Stimulated activated CD8-positive, alpha-beta memory T cell treated with anti-CD3 and anti-CD28 coated beads, Interleukin-7, amount 100 ng/mL, for 48 hours (primary cell): ENCODE results near the gene MAZ.
"Not testable (repeated sequence)": the region's sequence is repeated elsewhere in the genome, so short reads cannot be mapped to it uniquely, and the experiment has no call there.

Experiments used
- DNase-seq, 2 donors: peaks; one replicate each; pipeline ENCODE4 v3.0.0-alpha.2; 2020; ENCODE audit warnings: low read depth in 1 of 2; ENCODE audit errors: extremely low read depth in 1 of 2

Gene MAZ

DNA sequence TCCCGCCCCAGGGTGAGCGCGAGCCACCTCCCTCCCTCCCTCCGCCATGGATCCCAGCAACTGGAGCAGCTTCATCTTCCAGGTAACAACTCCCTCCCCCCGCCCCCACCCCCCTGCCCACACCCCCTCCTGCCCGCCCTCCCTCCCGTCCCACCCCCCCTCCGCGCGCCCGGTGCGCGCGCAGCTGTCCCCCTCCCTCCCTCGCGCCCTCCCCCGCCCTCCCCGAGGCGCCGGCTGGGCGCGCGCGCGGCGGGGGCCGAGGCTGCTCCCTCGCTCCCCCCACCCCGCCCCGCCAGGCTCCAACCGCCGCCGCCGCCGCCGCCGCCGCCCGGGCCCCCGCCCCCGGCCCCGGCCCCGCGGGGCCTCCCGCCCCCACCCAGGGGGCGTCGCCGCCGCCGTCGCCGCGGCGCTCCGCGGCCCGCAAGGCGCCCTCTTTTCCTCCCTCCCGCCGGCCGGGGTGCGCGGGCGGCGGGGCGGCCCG lies at the start of gene MAZ:
MAZ (plus strand) TSS at position 431 of the 481 bp plus-strand sequence. CDS start 173 bp downstream, outside the sequence.
- DNase-seq = no peak

DNA sequence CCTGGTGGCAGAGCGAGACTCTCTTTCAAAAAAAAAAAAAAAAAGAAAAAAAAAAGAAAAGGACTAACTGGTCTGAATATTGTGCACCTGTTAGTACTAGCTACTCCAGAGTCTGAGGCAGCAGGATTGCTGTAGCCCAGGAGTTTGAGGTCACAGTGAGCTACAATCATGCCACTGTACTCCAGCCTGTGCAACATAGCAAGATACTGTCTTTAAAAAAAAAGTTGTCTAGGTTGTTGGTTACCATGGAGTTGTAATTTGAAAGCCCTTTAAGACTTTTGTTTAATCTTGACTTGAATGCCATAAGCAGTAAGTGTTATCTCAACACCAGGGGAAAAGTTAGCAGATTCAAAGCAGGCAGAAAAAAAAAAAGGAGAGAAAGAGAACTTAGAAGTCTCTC lies 49.7 kb upstream of the MAZ start:
- no peak for DNase-seq

DNA sequence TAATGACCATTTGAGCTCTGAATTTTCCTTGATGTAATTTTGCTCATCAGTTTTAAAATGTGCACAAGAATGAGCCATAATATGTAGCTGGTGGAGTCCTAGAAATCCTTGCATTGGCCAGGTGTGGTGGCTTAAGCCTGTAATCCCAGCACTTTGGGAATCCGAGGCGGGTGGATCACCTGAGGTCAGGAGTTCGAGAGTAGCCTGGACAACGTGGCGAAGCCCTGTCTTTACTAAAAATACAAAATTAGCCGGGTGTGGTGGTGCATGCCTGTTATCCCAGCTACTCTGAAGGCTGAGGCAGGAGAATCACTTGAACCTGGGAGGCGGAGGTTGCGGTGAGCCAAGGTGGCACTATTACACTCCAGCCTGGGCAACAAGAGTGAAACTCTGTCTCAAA lies 49.2 kb upstream of the MAZ start:
- not testable (repeated sequence) for DNase-seq

DNA sequence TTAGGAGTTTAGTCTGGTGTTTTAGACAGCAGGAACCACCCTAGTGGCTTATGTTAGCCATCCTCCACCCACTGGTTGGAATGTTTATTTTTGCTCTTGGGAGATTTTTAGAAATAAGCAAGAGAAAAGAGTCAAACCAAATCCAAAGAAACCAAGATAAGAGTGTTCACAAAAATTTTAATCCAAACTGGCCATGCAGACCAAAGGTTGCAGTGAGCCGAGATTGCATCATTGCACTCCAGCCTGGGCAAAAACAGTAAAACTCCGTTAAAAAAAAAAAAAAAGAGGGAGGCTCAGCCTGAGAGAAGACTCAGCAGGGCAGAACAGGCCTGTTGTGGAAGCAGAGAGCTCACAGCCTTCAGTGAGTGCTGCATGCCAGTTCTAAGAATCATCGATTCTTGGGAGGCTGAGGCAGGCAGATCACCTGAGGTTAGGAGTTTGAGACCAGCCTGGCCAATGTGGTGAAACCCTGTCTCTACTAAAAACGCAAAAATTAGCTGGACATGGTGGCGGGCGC lies 48.3 kb upstream of the MAZ start:
- no peak for DNase-seq

DNA sequence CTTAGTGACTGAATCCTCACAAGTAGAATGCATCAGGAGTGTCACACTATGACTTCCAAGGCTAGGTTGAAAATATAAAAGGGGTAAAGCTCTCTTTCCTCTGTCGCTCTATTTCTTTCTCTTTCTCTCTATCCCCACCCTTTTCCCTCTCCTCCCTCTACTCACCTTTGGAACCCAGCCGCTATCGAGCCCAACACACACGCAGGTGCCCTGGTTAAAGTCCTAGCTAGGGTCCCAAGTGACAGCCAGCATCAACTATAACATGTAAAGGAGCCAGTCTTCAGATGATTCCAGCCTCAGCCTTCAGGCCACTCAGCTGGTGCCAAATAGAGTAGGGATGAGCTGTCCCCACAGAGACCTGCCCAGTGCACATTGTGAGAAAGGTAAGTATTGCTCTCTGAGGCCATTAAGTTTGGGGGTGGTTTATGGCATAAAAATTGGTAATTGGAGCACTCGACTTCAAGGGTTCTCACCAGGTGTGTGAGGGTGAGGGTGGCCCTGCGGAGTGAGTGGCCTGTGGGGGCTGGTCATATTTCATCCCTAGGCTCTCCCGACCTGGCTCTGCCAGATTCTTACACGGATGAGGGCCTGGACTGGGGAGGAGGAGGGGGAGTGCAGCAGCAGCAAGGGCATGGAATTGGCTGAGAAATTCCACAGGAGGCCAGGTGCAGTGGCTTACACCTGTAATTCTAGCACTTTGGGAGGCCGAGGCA lies 45.6 kb upstream of the MAZ start:
- no peak for DNase-seq

DNA sequence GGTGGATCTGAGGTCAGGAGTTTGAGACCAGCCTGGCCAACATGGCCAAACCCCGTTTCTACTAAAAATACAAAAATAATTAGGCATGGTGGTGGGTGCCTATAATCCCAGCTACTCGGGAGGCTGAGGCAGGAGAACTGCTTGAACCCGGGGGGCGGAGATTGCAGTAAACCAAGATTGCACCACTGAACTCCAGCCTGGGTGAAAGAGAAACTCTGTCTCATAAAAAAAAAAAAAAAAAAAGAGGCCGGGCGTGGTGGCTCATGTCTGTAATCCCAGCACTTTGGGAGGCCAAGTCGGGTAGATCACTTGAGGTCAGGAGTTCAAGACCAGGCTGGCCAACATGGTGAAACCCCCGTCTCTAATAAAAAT lies 45.1 kb upstream of the MAZ start:
- not testable (repeated sequence) for DNase-seq

DNA sequence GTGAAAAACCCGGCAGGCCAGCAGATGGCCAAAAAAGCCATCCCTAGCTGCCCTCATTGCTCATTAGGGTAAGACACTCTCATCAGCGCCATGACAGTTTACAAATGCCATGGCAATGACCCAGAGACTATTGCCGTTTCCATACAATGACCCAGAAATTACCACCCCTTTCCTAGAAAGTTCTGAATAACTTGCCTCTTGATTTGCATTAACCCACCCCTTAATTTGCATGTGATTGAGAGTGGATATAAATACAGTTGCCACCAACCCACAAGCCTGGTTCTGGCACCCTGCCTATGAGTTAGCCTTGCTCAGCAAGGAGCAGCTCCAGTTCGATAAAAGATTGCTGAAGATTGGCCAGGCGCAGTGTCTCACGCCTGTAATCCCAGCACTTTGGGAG lies 44.4 kb upstream of the MAZ start:
- DNase-seq = no peak

DNA sequence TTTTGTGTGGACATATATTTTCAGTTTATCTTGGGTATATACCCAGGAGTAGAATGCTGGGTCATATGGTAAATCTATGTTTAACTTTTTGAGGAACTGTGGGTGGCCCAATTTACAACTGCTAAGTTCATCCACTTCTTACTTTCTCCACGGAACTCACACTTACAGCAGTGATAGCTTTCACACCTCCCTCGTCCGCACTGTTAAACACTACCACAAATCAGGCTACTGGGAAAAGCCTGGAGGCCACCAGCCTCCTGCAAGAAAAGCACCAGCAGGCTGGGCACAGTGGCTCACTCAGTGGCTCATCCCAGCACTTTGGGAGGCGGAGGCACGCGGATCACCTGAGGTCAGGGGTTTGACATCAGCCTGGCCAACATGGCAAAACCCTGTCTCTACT lies 43.0 kb upstream of the MAZ start:
- no peak for DNase-seq

DNA sequence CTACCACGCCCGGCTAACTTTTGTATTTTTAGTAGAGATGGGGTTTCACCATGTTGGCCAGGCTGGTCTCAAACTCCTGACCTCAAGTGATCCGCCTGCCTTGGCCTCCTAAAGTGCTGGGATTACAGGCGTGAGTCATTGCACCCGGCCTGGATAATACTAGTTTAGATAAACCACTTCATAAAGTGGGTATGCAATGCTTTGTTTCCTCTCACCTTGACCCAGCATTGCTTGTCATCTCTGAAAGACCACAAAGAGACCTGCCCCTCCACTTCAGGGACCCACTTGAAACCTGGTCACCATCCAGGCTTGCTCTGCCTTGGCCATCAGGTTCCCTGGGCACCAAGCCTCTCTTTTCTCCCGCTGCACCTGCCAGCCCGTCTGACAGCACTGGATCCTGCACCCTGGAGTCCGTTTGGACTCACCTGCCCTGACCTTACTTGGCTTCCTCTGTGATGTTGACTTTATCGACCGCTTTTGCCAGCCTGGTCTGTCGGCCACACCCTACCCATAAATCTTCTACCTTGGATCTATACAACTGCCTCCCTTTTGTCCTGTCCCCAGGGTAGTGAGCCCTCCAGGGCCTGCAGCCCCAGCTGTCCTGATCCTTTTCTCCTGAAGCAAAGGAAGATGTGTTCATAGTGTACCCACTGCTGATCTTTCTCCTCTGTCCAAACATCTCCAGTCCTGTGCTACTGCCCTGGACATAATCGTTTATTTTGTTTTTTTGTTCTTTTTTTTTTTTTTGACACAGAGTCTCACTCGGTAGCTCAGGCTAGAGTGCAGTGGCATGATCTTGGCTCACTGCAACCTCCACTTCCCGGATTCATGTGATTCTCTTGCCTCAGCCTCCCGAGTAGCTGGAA lies 40.9 kb upstream of the MAZ start:
- no peak for DNase-seq

DNA sequence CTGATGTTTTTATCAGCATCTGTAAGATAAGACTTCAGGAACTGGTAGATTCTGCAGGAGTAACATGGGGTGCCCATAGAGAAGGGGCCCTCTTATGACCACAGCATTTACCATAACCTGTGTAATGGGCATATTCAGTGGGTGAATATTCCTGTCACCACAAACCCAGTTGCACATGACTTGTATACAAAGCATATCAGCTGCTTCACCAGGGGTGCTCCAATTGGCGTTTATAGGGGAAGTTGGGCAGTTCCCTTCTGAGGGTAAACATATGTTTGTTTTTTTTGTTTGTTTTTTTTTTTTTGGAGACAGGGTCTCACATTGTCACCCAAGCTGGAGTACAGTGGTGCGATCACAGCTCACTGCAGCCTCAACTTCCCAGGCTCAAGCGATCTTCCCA lies 39.8 kb upstream of the MAZ start:
- no peak for DNase-seq

DNA sequence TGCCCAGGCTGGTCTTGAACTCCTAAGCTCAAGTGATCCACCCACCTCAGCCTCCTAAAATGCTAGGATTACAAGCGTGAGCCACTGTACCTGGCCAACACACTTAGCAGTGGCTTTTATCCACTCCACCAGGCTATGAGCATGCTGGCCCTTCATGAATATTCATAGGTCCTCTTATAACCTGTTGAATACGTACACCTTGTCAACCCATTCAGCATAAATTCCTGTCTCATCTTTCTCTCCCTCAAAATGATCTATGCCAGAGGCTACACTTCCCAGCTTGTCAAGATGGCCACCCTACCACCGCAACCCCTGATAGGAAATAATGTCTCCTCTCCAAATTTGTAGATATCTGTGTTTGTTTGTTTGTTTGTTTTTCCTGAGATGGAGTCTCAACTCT lies 39.3 kb upstream of the MAZ start:
- no peak for DNase-seq

DNA sequence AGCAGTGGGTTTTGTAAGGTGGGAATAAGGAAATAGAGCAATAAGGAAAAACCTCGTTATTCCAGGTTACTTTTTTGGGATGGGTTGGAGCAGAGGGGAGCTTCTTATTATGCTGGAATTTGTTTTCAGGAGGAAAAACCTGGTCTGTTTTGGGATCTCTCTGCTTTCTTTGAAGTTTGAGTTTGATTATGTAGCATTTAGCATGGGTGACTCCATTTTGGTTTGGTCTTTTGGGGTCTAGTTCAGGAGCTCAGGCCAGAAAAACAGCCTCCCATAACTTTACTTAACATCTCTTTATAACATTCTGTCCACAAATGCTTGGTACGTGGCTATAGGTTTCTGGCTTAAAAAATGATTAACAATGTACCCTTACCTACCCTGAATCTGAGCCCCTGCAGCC lies 36.8 kb upstream of the MAZ start:
- DNase-seq = no peak

DNA sequence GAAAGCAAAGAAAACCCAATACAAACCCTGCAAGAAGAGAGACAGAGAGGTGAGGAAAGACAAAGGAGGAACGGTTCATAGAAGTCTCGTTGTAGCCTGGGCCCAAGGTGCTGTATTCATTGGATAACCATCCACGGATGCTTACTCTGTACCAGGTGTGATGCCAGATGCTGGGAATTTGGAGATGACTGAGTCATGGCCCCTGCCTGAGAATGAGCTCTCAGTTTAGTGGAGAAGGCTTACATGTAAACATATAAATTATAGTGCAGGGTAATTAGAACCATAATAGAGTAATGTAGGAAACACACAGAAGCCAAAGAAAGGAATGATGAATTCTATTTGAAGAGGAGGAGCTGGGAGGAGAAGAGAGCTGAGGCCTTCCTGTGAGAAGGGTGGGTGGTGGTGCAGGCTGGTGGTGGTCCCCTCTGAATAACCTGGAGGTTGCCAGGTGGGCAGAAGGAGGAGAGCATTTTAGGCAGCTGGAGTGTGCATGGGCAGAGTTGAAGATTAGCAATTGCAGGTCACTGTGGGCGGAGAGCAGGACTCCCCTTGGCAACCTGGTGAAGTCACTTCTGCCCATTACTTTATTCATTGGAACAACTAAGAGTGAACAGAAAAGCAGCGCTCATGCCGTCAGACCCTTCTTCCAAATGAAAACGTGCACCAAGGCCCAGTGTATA lies 35.9 kb upstream of the MAZ start:
- DNase-seq = no peak

DNA sequence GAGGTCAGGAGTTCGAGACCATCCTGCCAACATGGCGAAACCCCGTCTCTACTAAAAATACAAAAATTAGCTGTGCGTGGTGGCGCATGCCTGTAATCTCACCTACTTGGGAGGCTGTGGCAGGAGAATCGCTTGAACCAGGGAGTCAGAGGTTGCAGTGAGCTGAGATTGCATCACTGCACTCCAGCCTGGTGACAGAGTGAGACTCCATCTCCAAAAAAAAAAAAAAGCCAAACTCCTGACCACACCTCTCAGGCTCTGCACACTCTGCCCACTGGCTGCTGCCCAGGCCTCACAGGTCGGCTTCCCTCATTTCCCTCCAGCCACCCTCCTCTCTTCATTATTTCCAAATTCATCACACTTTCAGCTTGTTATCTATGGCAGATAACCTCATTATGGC lies 34.0 kb upstream of the MAZ start:
- not testable (repeated sequence) for DNase-seq

DNA sequence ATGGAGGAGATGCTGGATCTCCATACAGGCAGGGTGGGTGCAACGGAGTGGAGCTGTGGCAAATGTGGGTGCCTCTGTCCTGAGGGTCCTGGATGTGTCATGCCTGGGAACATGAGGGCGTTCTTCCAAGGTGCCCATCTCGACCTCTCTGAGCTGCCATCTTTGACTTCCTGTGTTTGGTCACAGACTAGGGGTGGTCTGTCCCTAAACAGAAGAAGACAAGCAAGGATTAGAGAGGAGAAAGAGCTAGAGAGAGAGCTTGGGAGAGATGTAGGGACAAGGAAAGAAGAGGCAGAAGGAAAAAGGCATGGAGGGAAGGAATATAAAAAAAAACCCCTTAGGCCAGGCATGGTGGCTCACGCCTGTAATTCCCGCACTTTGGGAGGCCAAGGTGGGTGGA lies 31.6 kb upstream of the MAZ start:
- DNase-seq = no peak

DNA sequence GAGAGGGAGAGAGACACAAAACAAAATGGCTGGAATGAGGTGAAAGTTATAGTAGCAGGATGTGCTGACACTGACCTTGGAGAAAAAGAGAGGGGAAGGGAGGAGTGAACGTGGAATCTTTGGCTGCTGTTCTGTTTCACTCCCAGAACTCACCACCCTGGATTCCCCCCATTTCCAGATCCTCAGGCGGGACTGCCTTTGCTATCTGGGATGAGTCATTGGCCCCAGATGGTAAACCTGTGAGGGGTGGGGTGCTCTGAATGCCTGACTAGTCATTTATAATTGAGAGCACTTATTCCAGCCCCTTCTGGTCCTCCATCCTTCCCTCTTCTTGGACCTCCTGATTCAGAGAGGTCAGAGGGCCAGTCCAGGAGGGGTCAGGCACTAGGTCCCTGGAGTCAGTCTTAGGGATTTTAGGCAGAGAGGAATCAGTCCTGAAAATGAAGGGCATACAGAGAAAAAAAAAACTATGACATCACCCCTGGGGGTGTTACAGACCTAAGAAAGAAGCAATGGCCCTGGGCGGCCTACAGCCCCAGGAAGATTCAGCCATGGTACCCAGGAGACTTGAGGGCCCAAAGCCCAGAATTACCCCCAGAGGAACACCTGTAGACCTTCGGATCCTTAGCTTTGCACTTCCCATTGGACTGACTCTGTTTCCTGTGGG lies 30.5 kb upstream of the MAZ start:
- no peak for DNase-seq

DNA sequence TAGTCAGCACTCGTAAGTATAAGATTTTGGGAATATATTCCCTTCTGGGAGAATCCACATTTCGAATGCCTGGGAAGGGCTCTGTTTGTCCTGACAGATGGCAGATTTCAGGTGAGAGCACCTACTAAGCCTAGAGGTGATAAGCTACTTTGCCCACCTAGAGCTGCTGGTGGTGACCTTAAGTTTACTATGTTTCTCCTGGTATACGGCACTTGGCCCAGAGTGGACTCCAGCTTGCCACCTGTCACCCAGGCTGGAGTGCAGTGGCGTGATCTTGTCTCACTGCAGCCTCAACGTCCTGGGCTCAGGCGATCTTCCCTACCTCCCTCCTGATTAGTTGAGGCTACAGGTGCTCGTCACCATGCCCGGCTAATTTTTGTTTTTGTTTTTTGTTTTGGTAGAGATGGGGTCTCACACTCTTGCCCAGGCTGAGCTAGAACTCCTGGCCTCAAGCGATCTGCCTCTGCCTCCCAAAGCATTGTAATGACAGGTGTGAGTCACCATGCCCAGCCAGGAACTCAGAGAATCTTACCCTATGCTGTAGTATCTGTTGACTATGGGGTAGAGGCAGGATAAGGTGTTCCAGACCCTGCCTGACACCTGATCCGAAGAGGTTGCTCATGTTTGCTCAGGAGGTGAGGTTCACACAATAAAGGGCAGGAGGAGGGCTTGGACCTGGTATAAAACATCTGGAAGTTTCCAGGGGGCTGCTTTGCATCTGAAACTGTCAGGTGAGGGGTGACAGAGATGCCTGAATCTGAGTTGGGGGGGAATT lies 28.6 kb upstream of the MAZ start, which contains the start of gene ZG16:
ZG16 (plus strand) TSS at position 681 of the 775 bp plus-strand sequence. CDS start 1,011 bp downstream, outside the sequence.
- no peak for DNase-seq

DNA sequence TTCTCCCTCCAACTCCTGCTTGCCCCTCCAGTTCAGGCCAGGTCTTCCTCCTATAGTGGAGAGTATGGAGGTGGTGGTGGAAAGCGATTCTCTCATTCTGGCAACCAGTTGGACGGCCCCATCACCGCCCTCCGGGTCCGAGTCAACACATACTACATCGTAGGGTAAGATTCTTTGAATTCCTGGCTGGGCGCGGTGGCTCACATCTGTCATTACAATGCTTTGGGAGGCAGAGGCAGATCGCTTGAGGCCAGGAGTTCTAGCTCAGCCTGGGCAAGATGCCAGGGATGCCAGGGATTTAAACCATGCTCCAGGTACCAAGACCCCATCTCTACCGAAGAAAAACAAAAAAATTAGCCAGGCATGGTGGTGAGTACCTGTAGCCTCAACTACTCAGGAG lies 26.9 kb upstream of the MAZ start:
- DNase-seq = no peak

DNA sequence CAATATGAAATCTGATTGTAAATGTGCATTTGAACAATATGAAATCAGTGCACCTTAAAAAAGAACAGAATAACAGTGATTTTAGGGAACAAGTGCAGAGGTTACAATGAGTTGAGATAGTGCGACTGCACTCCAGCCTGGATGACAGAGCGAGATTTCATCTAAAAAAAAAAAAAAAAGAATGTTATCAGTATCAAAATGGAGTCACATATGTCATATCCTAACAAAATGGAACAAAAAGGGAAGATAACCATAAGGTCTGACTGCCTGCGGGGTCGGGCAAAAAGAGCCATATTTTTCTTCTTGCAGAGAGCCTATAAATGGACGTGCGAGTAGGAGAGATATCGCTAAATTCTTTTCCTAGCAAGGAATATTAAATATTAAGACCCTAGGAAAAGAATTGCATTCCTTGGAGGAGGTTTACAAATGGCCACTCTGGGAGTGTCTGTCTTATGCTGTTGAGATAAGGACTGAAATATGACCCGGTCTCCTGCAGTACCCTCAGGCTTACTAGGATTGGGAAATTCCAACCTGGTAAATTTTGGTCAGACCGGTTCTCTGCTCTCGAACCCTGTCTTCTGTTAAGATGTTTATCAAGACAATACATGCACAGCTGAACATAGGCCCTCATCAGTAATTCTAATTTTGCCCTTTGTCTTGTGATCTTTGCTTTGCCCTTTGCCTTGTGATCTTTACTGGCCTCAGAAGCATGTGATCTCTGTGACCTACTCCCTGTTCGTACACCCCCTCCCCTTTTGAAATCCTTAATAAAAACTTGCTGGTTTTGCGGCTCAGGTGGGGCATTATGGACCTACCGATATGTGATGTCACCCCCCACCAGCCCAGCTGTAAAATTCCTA lies 23.0 kb upstream of the MAZ start:
- DNase-seq = not testable (repeated sequence)
